Small intestine (tissue), 7 donors: ENCODE data around the gene NFATC2. TPM values are rescaled to one million over a fixed set of nuclear protein-coding genes. Genes with fewer than 3 reads are reported as not detected.

Experiments used
- DNase-seq, 2 donors: peaks; one replicate each; pipeline versions ENCODE4 v3.0.0 to v3.0.0-alpha.2; 2013
- FAIRE-seq: peaks from 2 replicates; lab custom pipeline; 2012; peaks lifted over from hg19 to GRCh38; lab: Jason Lieb, UNC
- H3K27ac ChIP-seq, 3 donors: one replicate each; pipeline ENCODE4 v1.5.1; 2013; ENCODE audit warnings: low read length in 2 of 3, mild to moderate bottlenecking in 2 of 3, control low read depth in 1 of 3, inconsistent platforms in 1 of 3, low read depth in 1 of 3, moderate library complexity in 1 of 3
- H3K27me3 ChIP-seq, 3 donors: one replicate each; pipeline ENCODE4 v1.6.1; 2013; ENCODE audit warnings: low read length in 3 of 3, inconsistent platforms in 1 of 3; ENCODE audit not compliant: control insufficient read depth in 3 of 3, insufficient read depth in 3 of 3
- H3K36me3 ChIP-seq, 3 donors: one replicate each; pipeline ENCODE4 v1.6.1; 2013; ENCODE audit warnings: low read length in 3 of 3, inconsistent platforms in 1 of 3, low read depth in 1 of 3, mild to moderate bottlenecking in 1 of 3, moderate library complexity in 1 of 3; ENCODE audit not compliant: control insufficient read depth in 3 of 3, insufficient read depth in 2 of 3
- H3K4me1 ChIP-seq, 3 donors: one replicate each; pipeline ENCODE4 v1.6.1; 2013; ENCODE audit warnings: low read length in 2 of 3, inconsistent platforms in 1 of 3, low read depth in 1 of 3, mild to moderate bottlenecking in 1 of 3, moderate library complexity in 1 of 3; ENCODE audit not compliant: control insufficient read depth in 3 of 3, insufficient read depth in 2 of 3
- H3K4me3 ChIP-seq, 3 donors: one replicate each; pipeline ENCODE4 v1.5.1; 2013; ENCODE audit warnings: low read length in 3 of 3, control low read depth in 1 of 3, inconsistent platforms in 1 of 3, low read depth in 1 of 3, mild to moderate bottlenecking in 1 of 3, moderate library complexity in 1 of 3
- H3K9me3 ChIP-seq, 2 donors: one replicate each; pipeline ENCODE4 v1.6.1; 2013; ENCODE audit warnings: low read depth in 1 of 2, low read length in 1 of 2; ENCODE audit not compliant: control insufficient read depth in 2 of 2, insufficient read depth in 1 of 2
- WGBS, 3 donors: extraction: QIAGEN DNeasy Blood & Tissue Kit; methylation state at CpG; one replicate each; pipeline ENCODE4 v1.1.7; 2013; 5-methylcytosine and 5-hydroxymethylcytosine counted together
- polyA plus RNA-seq, 4 donors: library from polyadenylated mRNA; stranded (reverse) in 3 of 4; unstranded in 1 of 4; fragments of 200-250 nt in 3 of 4; fragments of 120-200 nt in 1 of 4; gene quantifications; one replicate each; pipeline versions ENCODE4 v1.2.1 to v1.2.3, GENCODE V29; 2013
- donor health status: healthy with polysubstance abuse.
- donor health status: control.
- donor health status: control.
- donor health status: Bipolar disorder and iron deficiency.
- donor health status: healthy.

NFATC2 gene
- polyA plus RNA-seq, 4 donors = 3.1 to 19.4 (median 6.2) TPM

GRCh38 chr20:51583499-51583898 is 41.0 kb upstream of the NFATC2 start:
- H3K27me3 ChIP-seq = no peaks in the 10 kb centered on the region
- H3K4me1 ChIP-seq = no peaks in the 10 kb centered on the region
- no peaks in the 10 kb centered on the region for H3K36me3 ChIP-seq
- no peak overlapping the region for H3K4me3 ChIP-seq
- WGBS, 3 donors = 92 to 94% (median 93%) methylated on average over 14 of the region's 14 CpGs
- DNase-seq (no peak), FAIRE-seq (no peak)
- no peak overlapping the region for H3K27ac ChIP-seq
- no peaks in the 10 kb centered on the region for H3K9me3 ChIP-seq

- FAIRE-seq = no peak
- 74 to 89% (median 83%) methylated on average over 13 of the region's 13 CpGs for WGBS, 3 donors
Measured at GRCh38 chr20:51583073-51583472, 40.6 kb upstream of the NFATC2 start.

GRCh38 chr20:51581571-51581970 is 39.1 kb upstream of the NFATC2 start:
- Histone ChIP-seq H3K4me3 (no peak overlapping the region), H3K4me1 (no peaks in the 10 kb centered on the region), H3K36me3 (no peaks in the 10 kb centered on the region), H3K9me3 (no peaks in the 10 kb centered on the region), H3K27me3 (no peaks in the 10 kb centered on the region), H3K27ac (no peak overlapping the region)
- FAIRE-seq (no peak), DNase-seq (no peak)

More at GRCh38 chr20:51583073-51583472, 40.6 kb upstream of the NFATC2 start:
- Histone ChIP-seq H3K27ac (no peak overlapping the region), H3K27me3 (no peaks in the 10 kb centered on the region), H3K9me3 (no peaks in the 10 kb centered on the region), H3K4me3 (no peak overlapping the region), H3K4me1 (no peaks in the 10 kb centered on the region), H3K36me3 (no peaks in the 10 kb centered on the region)
- DNase-seq = no peak

DNA sequence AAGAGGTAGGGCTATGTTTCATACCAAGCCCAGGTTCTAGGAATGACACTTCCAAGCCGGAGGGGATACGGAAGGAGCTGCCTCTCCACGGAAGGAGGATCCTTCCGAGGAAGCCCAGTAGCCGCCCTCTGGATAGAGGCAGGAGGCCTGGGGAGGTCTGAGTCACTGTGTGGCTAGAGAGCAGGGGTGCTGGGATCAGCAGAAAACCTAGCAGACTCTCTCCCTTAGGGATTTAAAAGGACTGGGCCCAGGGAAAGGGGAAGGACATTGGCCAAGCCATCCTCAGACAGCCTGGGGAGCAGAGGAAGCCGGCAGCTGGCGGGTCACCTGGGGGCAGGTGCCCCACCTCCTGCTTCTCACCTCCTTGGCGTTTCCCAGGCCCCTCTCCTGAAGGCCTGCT is 36.6 kb upstream of the NFATC2 start:
- H3K4me3 ChIP-seq = no peak overlapping the region
- no peak overlapping the region for H3K27ac ChIP-seq
- no peak for DNase-seq
- no peaks in the 10 kb centered on the region for H3K4me1 ChIP-seq
- WGBS, 3 donors = 79 to 85% (median 81%) methylated on average over 8 of the region's 8 CpGs
- FAIRE-seq = no peak
- H3K27me3 ChIP-seq = no peaks in the 10 kb centered on the region
- peaks cover 0 to 5% of the 10 kb centered on the region in 2 donors for H3K9me3 ChIP-seq
- H3K36me3 ChIP-seq = no peaks in the 10 kb centered on the region

DNA sequence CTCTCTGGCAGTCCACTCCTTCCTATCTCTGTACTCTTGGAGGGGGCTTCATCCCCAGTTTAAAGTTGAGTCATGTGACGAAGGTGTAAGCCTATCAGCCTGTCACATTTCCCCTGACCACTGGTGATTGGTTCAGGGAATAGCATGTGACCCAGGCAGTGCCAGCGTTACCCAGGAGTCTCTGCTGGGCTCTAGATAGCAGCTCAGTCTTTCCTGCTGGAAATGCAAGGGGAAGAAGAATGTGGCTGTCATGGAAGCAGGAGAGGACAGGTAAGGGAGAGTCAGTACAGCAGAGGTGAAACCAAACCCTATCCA is 35.6 kb upstream of the NFATC2 start:
- H3K27ac ChIP-seq = no peak overlapping the region
- FAIRE-seq (no peak), DNase-seq (no peak)
- H3K27me3 ChIP-seq = no peaks in the 10 kb centered on the region
- H3K9me3 ChIP-seq = peaks cover 0 to 5% of the 10 kb centered on the region in 2 donors
- WGBS, 3 donors = 77 to 90% (median 89%) methylated on average over 2 of the region's 2 CpGs
- no peaks in the 10 kb centered on the region for H3K4me1 ChIP-seq
- H3K36me3 ChIP-seq = no peaks in the 10 kb centered on the region
- no peak overlapping the region for H3K4me3 ChIP-seq

DNA sequence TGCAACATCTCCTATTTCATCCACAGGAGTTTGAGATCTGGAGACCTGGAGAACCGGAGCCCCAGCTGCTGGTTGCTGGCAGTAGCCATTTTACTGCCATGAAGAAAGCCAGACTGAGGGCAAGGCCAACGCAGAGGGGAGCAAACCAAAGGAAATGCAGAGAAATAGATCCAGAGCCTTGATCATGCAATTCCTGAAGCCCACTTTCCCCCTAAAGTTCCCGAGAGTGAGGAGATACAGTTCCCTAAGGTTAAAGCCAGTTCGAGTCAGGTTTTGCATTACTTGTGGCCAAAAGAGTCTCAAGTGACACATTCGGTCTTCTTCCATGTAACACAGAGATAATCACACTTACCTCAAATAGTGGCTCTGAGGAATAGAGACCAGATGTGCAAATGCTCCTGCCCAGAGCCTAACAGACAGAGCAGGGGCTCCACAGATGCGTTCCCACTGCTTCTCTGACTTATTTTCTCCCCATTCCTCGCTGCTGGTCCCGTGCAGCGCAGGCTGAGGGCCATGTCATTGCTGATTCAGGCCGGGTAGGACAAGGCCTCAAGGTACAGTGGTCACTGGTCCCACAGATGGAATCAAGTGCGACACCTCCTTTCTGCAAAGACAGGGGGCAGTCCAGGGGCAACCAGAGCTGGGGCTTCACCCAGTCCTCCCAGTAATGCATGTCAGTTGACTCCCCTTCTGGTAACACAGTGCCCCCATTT is 35.1 kb upstream of the NFATC2 start:
- H3K27ac ChIP-seq = no peak overlapping the region
- H3K9me3 ChIP-seq = peaks cover 0 to 5% of the 10 kb centered on the region in 2 donors
- no peaks in the 10 kb centered on the region for H3K4me1 ChIP-seq
- no peak for FAIRE-seq
- 89 to 93% (median 92%) methylated on average over 11 of the region's 11 CpGs for WGBS, 3 donors
- no peak for DNase-seq
- no peak overlapping the region for H3K4me3 ChIP-seq
- no peaks in the 10 kb centered on the region for H3K36me3 ChIP-seq
- H3K27me3 ChIP-seq = no peaks in the 10 kb centered on the region

DNA sequence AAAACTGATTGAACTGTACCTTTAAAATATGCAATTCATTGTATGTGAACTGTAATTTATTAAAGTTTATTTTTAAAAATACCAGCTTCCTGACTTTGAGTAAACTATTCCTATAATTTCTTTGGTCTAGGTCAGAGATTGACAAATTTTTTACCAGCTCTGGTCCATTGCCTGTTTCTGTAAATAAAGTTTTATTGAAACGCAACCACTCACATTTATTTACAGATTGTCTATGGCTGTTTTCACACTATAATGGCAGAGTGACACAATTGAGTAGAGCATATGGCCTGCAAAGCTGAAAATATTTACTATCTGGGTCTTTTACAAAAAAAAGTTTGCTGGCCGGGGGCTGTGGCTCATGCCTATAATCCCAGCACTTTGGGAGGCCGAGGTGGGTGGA is 33.0 kb upstream of the NFATC2 start:
- Histone ChIP-seq H3K9me3 (peaks cover 0 to 10% of the 10 kb centered on the region in 2 donors), H3K4me1 (no peaks in the 10 kb centered on the region), H3K27ac (no peak overlapping the region), H3K36me3 (no peaks in the 10 kb centered on the region), H3K27me3 (peaks cover 0 to 4% (median 0%) of the 10 kb centered on the region in 3 donors), H3K4me3 (no peak overlapping the region)
- DNase-seq (no peak), FAIRE-seq (no peak)
- WGBS, 3 donors = 89 to 90% (median 89%) methylated on average over 3 of the region's 3 CpGs

DNA sequence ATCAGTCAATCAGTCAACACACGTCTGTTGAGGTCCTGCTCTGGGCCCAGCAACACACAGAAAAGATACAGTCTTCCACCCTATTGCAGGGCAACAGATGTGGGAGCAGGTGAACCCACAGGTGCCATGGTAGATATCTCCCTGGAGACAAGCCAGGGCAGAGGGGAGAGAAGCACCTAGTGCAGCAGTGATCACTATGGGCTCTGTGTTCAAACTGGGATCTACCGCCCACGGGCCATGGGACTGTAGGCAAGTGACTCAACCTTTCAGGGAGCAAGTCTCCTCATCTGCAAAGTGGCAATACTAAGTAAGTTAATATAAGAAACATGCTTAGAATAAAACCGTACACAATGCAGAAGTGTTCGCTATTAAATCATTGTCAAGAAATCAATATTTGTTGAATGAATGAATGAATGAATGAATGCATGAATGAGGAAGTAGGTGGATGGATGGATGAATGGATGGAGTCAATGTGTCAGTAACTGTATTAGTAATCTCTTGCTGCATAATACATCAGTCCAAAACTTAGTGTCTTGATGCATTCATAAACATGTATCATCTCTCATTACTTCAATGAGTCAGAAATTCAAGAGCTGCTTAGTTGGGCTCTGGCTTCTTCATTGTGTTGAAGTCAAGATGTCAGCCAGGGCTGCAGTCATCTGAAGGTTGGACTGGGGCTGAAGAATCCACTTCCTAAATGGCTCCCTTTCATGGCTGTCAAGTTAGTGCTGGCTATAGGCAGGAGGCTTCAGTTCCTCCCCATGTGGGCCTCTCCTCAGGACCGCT is 31.9 kb upstream of the NFATC2 start:
- Histone ChIP-seq H3K9me3 (peaks cover 0 to 10% of the 10 kb centered on the region in 2 donors), H3K4me1 (no peaks in the 10 kb centered on the region), H3K27ac (no peak overlapping the region), H3K27me3 (peaks cover 0 to 4% (median 0%) of the 10 kb centered on the region in 3 donors), H3K4me3 (no peak overlapping the region), H3K36me3 (no peaks in the 10 kb centered on the region)
- 86 to 97% (median 89%) methylated on average over 6 of the region's 6 CpGs for WGBS, 3 donors
- DNase-seq = no peak
- no peak for FAIRE-seq
